Thyroid gland (tissue), 4 donors: Measurements from ENCODE around the gene RTL1.

Experiments used
- POLR2A ChIP-seq, 2 donors: fragments of 450-650 bp; IDR thresholded peaks; one replicate each; pipeline ENCODE4 v1.6.1; 2017; ENCODE audit warnings: antibody characterized with exemption in 2 of 2, mild to moderate bottlenecking in 2 of 2, moderate library complexity in 1 of 2
- TF ChIP-seq, protein P1 (sequence below), 6 experiments: fragments of 200-600 bp in 3 of 6; fragments of 450-650 bp in 3 of 6; sonication (generic) in 3 of 6; IDR thresholded peaks; one replicate each; pipeline ENCODE4 v1.5.1; 2016 to 2019; ENCODE audit warnings: antibody characterized with exemption in 6 of 6, mild to moderate bottlenecking in 2 of 6, inconsistent platforms in 1 of 6, moderate library complexity in 1 of 6

DNA sequence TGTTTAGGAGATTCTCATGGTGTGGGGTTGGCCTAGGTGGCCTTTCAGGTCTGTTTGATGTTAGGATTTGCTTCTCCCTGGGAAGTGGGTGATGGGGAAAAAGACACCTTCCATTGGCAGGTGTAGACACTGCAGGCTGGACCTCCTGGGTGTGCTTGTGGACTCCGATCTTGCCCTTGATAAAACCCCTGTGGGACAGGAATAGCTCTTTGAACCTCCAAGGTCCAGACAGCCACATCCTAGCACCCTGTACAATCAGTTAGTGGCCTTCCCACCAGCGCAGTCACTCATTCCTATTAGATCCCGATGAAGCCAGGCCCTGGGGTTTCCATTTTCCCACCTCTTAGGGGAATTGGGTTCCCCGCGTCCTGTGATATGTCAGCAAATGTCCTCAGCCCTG lies 49.1 kb downstream of the RTL1 start:
- TF ChIP-seq POLR2A (IDR thresholded peaks at IDR 0.05), result no peak
- TF ChIP-seq, protein P1, sequence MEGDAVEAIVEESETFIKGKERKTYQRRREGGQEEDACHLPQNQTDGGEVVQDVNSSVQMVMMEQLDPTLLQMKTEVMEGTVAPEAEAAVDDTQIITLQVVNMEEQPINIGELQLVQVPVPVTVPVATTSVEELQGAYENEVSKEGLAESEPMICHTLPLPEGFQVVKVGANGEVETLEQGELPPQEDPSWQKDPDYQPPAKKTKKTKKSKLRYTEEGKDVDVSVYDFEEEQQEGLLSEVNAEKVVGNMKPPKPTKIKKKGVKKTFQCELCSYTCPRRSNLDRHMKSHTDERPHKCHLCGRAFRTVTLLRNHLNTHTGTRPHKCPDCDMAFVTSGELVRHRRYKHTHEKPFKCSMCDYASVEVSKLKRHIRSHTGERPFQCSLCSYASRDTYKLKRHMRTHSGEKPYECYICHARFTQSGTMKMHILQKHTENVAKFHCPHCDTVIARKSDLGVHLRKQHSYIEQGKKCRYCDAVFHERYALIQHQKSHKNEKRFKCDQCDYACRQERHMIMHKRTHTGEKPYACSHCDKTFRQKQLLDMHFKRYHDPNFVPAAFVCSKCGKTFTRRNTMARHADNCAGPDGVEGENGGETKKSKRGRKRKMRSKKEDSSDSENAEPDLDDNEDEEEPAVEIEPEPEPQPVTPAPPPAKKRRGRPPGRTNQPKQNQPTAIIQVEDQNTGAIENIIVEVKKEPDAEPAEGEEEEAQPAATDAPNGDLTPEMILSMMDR (IDR thresholded peaks at IDR 0.05), result no peak
